CD4-positive, CD25-positive, alpha-beta regulatory T cell (primary cell): ENCODE data around the gene ACR. TPM values are rescaled to one million over a fixed set of nuclear protein-coding genes. Genes with fewer than 3 reads are reported as not detected.

Experiments used
- ATAC-seq, 2 donors: fragments of 150-1000 bp; cut with Tn5 transposase; one replicate each; pipeline ENCODE4 v1.10.0; 2021; ENCODE audit warnings: low read depth in 2 of 2, moderate number of reproducible peaks in 2 of 2, moderate library complexity in 1 of 2
- DNase-seq, 3 donors: peaks; one replicate each; pipeline versions ENCODE4 v3.0.0 to v3.0.0-alpha.2; 2012 to 2022; ENCODE audit warnings: mixed read lengths in 1 of 3
- H3K27ac ChIP-seq: one replicate; pipeline ENCODE4 v1.7.0; 2013; ENCODE audit warnings: mild to moderate bottlenecking, low read length; ENCODE audit not compliant: insufficient read depth, poor library complexity, severe bottlenecking
- H3K27me3 ChIP-seq: one replicate; pipeline ENCODE4 v1.7.0; 2013; ENCODE audit warnings: low read length; ENCODE audit not compliant: control insufficient read depth, insufficient read depth
- H3K36me3 ChIP-seq: one replicate; pipeline ENCODE4 v1.7.0; 2013; ENCODE audit warnings: mild to moderate bottlenecking, low read length, moderate library complexity; ENCODE audit not compliant: control insufficient read depth, insufficient read depth
- H3K4me1 ChIP-seq: 2 replicates; pipeline ENCODE4 v1.7.0; 2013; ENCODE audit warnings: mild to moderate bottlenecking, low read length; ENCODE audit not compliant: insufficient read depth, control insufficient read depth, poor library complexity, severe bottlenecking
- H3K4me3 ChIP-seq: one replicate; pipeline ENCODE4 v1.7.0; 2013; ENCODE audit warnings: low read depth, mild to moderate bottlenecking, low read length, moderate library complexity
- H3K9me3 ChIP-seq, 2 experiments: 1 replicate in 1 of 2; 2 replicates in 1 of 2; pipeline ENCODE4 v1.7.0; 2013; ENCODE audit warnings: low read length in 2 of 2, mild to moderate bottlenecking in 1 of 2, moderate library complexity in 1 of 2; ENCODE audit not compliant: control insufficient read depth in 2 of 2
- H3K27ac Mint-ChIP-seq, 3 donors: one replicate each; pipeline ENCODE4 v1.8.0; 2020 to 2022; ENCODE audit warnings: mild to moderate bottlenecking in 3 of 3, mixed read lengths in 3 of 3, moderate library complexity in 2 of 3
- H3K27me3 Mint-ChIP-seq: one replicate; pipeline ENCODE4 v1.8.0; 2022; ENCODE audit warnings: mild to moderate bottlenecking, mixed read lengths
- H3K36me3 Mint-ChIP-seq: one replicate; pipeline ENCODE4 v1.8.0; 2020; ENCODE audit warnings: mixed read lengths
- H3K4me1 Mint-ChIP-seq, 4 donors: one replicate each; pipeline ENCODE4 v1.8.0; 2020 to 2022; ENCODE audit warnings: mixed read lengths in 4 of 4, mild to moderate bottlenecking in 1 of 4
- H3K4me3 Mint-ChIP-seq, 4 donors: one replicate each; pipeline ENCODE4 v1.8.0; 2020 to 2022; ENCODE audit warnings: mild to moderate bottlenecking in 4 of 4, mixed read lengths in 4 of 4, moderate library complexity in 3 of 4
- H3K9me3 Mint-ChIP-seq, 7 donors: one replicate each; pipeline ENCODE4 v1.8.0; 2020 to 2022; ENCODE audit warnings: mixed read lengths in 7 of 7, mild to moderate bottlenecking in 3 of 7, moderate library complexity in 2 of 7
- polyA plus RNA-seq, 4 donors: library from polyadenylated mRNA; unstranded; fragments of 300-500 nt; fragmentation: Illumina TruSeq; gene quantifications; one replicate each; pipeline ENCODE4 v1.2.3, GENCODE V29; 2021
- total RNA-seq: library from RNA; stranded (reverse); gene quantifications from one replicate; pipeline ENCODE4 v1.2.3, GENCODE V29; 2022

Gene ACR
- total and polyA plus RNA-seq, 5 donors from 2014 or later: not detected

GRCh38 chr22:50700387-50701075 is 37.5 kb upstream of the ACR start:
- H3K27ac ChIP-seq: no peak overlapping the region
- H3K9me3 ChIP-seq: no peaks in the 10 kb centered on the region
- no peak overlapping the region for H3K4me3 Mint-ChIP-seq
- no peaks in the 10 kb centered on the region for H3K9me3 Mint-ChIP-seq
- H3K36me3 Mint-ChIP-seq: no peaks in the 10 kb centered on the region
- H3K27ac Mint-ChIP-seq: no peak overlapping the region
- H3K4me1 Mint-ChIP-seq: peaks cover 0 to 13% (median 11%) of the 10 kb centered on the region in 4 donors
- H3K27me3 ChIP-seq: no peaks in the 10 kb centered on the region
- no peak overlapping the region for H3K4me3 ChIP-seq
- H3K27me3 Mint-ChIP-seq: no peaks in the 10 kb centered on the region
- no peaks in the 10 kb centered on the region for H3K36me3 ChIP-seq
- DNase-seq: no peak
- ATAC-seq: no peak
- peaks cover 3% of the 10 kb centered on the region for H3K4me1 ChIP-seq

- no peak for DNase-seq
- no peaks in the 10 kb centered on the region for H3K36me3 ChIP-seq
- H3K27ac Mint-ChIP-seq: peak overlapping the region in 1 of 3 donors; percentile 42
- H3K4me1 ChIP-seq: peaks cover 3% of the 10 kb centered on the region
- no peaks in the 10 kb centered on the region for H3K36me3 Mint-ChIP-seq
- no peaks in the 10 kb centered on the region for H3K27me3 Mint-ChIP-seq
- no peak overlapping the region for H3K27ac ChIP-seq
- no peaks in the 10 kb centered on the region for H3K27me3 ChIP-seq
- peaks cover 0 to 13% (median 11%) of the 10 kb centered on the region in 4 donors for H3K4me1 Mint-ChIP-seq
- no peaks in the 10 kb centered on the region for H3K9me3 Mint-ChIP-seq
- H3K4me3 Mint-ChIP-seq: no peak overlapping the region
- H3K9me3 ChIP-seq: no peaks in the 10 kb centered on the region
- H3K4me3 ChIP-seq: no peak overlapping the region
- ATAC-seq: no peak
Measured at GRCh38 chr22:50701076-50701419, 37.0 kb upstream of the ACR start.

- Histone ChIP-seq H3K9me3 (no peaks in the 10 kb centered on the region), H3K27ac (no peak overlapping the region), H3K4me3 (no peak overlapping the region), H3K36me3 (no peaks in the 10 kb centered on the region), H3K4me1 (peaks cover 3% of the 10 kb centered on the region), H3K27me3 (no peaks in the 10 kb centered on the region)
- Mint-ChIP-seq H3K27ac (no peak overlapping the region), H3K36me3 (no peaks in the 10 kb centered on the region), H3K27me3 (no peaks in the 10 kb centered on the region), H3K4me3 (peak overlapping the region in 1 of 4 donors; percentile 35), H3K9me3 (no peaks in the 10 kb centered on the region), H3K4me1 (peaks cover 0 to 13% (median 11%) of the 10 kb centered on the region in 4 donors)
- DNase-seq (no peak), ATAC-seq (no peak)
Measured at GRCh38 chr22:50701428-50702154, 36.4 kb upstream of the ACR start.

- no peak overlapping the region for H3K27ac ChIP-seq
- no peaks in the 10 kb centered on the region for H3K9me3 Mint-ChIP-seq
- no peaks in the 10 kb centered on the region for H3K36me3 ChIP-seq
- H3K4me1 Mint-ChIP-seq: peaks cover 0 to 13% (median 11%) of the 10 kb centered on the region in 4 donors
- H3K36me3 Mint-ChIP-seq: no peaks in the 10 kb centered on the region
- no peaks in the 10 kb centered on the region for H3K27me3 Mint-ChIP-seq
- no peak overlapping the region for H3K27ac Mint-ChIP-seq
- no peaks in the 10 kb centered on the region for H3K9me3 ChIP-seq
- no peaks in the 10 kb centered on the region for H3K27me3 ChIP-seq
- DNase-seq (peak in 1 of 3 donors; percentile 43), ATAC-seq (peak; percentile 41 to 45)
- no peak overlapping the region for H3K4me3 ChIP-seq
- peak overlapping the region in 1 of 4 donors; percentile 49 for H3K4me3 Mint-ChIP-seq
- H3K4me1 ChIP-seq: peaks cover 3% of the 10 kb centered on the region
Measured at GRCh38 chr22:50702261-50702671, 35.7 kb upstream of the ACR start.

- no peaks in the 10 kb centered on the region for H3K27me3 ChIP-seq
- no peak overlapping the region for H3K4me3 ChIP-seq
- H3K36me3 ChIP-seq: no peaks in the 10 kb centered on the region
- no peaks in the 10 kb centered on the region for H3K36me3 Mint-ChIP-seq
- H3K4me1 Mint-ChIP-seq: peaks cover 0 to 13% (median 11%) of the 10 kb centered on the region in 4 donors
- ATAC-seq (no peak), DNase-seq (no peak)
- no peaks in the 10 kb centered on the region for H3K9me3 ChIP-seq
- no peak overlapping the region for H3K27ac Mint-ChIP-seq
- H3K27me3 Mint-ChIP-seq: no peaks in the 10 kb centered on the region
- peaks cover 3% of the 10 kb centered on the region for H3K4me1 ChIP-seq
- no peaks in the 10 kb centered on the region for H3K9me3 Mint-ChIP-seq
- H3K4me3 Mint-ChIP-seq: no peak overlapping the region
- H3K27ac ChIP-seq: no peak overlapping the region
Measured at GRCh38 chr22:50702821-50703725, 34.9 kb upstream of the ACR start.

GRCh38 chr22:50703726-50704509 is 34.1 kb upstream of the ACR start:
- Mint-ChIP-seq H3K4me1 (peaks cover 0 to 13% (median 11%) of the 10 kb centered on the region in 4 donors), H3K27me3 (no peaks in the 10 kb centered on the region), H3K9me3 (no peaks in the 10 kb centered on the region), H3K27ac (no peak overlapping the region), H3K36me3 (no peaks in the 10 kb centered on the region), H3K4me3 (no peak overlapping the region)
- no peaks in the 10 kb centered on the region for H3K36me3 ChIP-seq
- ATAC-seq: no peak
- DNase-seq: no peak
- H3K27ac ChIP-seq: no peak overlapping the region
- no peaks in the 10 kb centered on the region for H3K27me3 ChIP-seq
- H3K4me1 ChIP-seq: peaks cover 3% of the 10 kb centered on the region
- H3K9me3 ChIP-seq: no peaks in the 10 kb centered on the region
- no peak overlapping the region for H3K4me3 ChIP-seq
